Esophagus mucosa (tissue), 1 donor: Measurements from ENCODE around the gene SRRM4. TPM values are rescaled to one million over a fixed set of nuclear protein-coding genes. Genes with fewer than 3 reads are reported as not detected.
"Not testable (repeated sequence)": the region's sequence is repeated elsewhere in the genome, so short reads cannot be mapped to it uniquely, and the experiment has no call there.

Experiments
- ATAC-seq: fragments of 200-7000 bp; cut with Tn5 transposase; one replicate; pipeline ENCODE4 v1.9.1; 2020
- total RNA-seq: library from RNA; stranded (reverse); gene quantifications from one replicate; pipeline ENCODE4 v1.2.4, GENCODE V29; 2023
- donor health status: DM: yes; HTN: yes; CAD: no.

Gene SRRM4
- total RNA-seq, 1 donor from 2014 or later, result not detected

DNA sequence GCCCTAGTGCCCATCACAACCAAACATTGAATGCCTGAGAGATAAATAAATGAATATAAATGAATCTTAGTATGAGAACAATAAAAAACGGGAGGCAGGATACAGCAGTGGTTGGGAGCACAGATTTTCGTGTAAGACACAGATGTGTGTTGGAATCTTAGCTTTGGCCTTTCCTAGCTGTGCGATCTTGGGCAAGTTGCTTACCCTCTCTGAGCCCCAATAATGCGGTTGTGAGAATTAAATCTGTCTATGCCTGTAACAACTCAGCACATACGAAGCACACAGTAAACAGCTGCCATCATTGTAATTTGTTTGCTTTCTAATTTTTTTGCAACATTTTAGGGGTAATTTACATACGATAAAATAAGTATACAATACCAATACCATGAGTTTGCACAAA is 89.8 kb downstream of the SRRM4 start:
- ATAC-seq, result no peak

DNA sequence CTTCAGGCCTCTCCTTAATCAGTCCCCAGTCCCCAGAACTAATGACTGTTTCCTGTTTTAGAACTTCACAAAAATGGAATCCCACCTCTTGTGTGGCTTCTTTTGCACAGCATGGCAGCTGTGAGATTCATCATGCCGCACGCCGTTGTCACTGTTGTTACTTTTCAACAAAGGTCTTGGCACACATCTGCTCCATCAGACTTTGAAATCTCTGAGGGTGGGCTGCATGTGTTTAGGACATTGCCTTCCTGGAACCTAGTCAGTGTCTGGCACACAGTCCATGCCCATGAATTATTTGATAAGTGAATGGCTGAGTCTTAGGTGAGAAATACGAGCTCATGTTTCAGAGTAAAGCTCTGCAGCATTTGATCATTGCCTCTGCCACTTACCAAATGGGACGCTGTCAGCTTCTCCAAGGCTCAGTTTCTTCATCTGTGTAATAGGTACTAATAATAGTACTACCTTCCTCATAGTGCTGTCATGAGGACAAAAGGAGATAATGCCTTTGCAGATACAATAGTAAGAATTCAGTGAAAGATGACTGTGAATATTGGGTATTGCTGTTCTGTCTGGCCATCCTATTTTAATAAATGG is 90.4 kb downstream of the SRRM4 start:
- ATAC-seq, result no peak

DNA sequence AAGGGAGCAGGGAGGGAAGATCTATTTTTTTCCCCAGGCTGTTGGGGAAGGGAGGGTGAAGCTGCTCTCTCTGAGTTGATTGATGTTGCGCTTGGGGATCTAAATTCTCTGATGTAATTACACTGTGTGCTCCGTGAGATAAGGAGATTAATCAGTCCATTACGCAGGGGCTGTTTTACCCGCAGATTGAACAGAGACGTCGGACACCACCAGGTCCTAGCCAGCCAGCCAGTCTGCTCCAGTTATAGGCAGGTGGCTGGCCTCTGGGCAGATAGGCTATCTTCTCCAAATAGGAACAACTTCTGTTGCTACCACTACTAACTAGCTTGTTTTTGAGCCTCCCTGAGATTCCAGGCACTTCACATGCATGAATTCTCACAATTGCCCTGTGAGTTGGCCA is 91.1 kb downstream of the SRRM4 start:
- no peak for ATAC-seq

DNA sequence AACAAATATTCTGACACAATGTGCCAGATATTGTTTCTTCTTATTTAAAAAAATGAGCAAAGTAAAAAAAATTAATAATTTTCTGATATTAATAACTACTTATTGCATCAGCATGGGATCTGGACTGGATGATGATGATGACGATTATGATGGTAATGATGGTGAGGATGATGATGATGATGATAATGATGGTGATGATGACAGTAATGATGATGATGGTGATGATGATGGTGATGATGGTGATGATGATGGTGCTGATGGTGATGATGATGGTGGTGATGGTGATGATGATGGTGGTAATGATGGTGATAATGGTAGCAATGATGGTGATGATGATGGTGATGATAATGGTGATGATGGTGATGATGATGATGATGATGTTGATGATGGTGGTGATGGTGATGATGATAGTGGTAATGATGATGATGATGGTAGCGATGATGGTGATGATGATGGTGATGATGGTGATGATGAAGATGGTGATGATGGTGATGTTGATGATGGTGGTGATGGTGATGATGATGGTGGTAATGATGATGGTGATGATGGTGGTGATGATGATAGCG is 94.0 kb downstream of the SRRM4 start:
- ATAC-seq, result no peak

DNA sequence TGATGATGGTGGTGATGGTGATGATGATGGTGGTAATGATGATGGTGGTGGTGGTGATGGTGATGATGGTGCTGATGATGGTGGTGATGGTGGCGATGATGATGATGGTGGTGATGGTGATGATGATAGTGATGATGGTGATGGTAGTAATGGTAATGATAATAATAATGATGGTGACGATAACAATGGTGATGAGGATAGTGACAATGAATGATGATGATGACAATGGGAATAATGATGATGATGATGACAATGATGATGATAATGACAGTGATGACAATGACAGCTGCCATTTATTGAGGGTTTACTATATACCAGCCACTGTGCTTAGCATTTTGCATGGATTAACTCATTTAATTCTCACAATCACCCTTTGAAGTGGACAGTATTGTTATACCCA is 94.6 kb downstream of the SRRM4 start:
- ATAC-seq, result no peak

DNA sequence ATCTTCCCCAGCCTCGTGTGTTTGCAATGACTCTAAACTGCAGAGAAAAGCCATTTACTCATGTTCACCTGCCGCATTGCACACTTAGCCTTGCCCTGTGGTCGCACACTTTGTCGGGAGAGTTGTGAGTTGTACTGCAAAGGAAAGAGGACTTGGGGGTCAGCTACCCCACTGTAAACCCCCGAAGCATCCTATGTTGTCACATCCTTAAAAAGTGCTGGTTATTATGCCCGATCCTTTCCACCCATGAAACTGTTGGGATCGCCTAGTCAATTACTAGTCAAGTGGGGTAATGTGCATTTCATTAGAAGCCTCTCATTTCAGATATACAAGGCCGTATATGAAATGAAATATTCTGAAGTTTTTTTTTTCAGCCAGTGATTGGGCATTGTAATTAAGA is 98.2 kb downstream of the SRRM4 start:
- no peak for ATAC-seq

DNA sequence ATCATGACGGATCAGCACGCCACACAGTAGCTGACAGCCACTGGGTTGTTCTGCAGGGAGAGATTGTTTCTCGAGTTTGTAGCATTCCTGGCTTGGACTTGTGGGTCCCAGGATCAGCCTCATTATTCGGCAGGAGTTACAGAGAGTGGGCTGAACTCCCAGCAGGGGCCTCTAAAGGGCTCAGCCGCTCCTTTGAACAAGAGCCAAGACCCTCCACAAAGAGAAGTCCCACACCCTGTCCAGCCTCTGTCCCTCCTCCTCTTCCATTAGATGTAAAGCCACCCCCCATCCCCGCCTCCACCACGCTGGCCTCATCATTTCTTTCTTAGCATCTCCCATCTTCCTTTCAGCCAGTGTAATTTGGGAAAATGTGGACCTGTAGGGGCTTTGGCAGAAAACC is 100.7 kb downstream of the SRRM4 start:
- ATAC-seq, result no peak

DNA sequence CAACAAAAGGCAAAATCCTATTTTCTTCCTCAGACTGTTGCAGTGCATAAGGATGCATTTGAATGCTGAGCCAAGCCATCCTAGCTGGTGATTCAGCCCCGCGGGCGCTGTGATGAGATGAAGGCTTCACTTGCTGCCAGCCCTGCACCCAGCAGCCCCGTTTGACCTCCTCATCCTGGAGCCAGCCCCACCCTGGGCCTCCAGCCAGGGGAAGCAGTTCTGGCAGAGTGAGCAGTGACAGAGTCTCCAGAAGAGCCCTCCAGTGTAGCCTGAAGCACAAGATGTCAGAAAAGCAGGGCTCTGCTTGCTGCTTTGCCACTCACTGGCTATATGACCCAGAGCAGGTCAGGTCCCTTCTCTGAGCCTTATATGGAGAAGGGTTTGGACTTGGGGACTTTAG is 101.2 kb downstream of the SRRM4 start:
- ATAC-seq, result no peak

DNA sequence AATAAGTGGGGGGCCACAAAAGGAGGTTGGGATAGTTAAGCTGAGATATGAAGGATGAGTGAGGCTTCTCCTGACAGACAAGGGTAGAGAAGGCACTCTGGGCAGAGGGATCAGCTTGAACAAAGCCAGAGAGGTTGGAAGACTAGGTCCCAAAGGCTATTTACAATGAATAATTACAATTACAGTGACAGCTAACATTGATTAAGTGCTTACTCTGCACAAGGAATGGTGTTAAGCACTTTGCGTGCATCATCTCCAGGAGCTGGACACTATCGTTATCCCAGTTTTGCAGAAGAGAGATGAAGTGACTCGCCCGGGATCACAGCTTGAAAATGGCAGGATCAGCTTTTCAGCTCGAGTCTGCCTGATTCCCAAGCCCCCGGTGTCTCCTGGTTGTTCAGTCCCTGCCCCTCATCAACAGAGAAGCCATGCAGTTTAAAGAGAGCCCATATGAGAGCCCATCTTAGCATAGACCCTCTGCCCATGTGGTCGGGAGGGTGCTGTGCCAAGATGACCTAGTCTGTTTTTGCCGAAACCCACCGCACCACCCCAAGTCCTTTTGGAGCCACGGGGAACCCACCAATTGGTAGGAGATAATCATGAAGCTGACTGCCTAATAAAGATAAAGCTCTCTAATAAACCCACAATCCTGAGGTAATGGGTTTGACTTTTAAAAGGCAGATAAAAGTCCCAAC is 107.5 kb downstream of the SRRM4 start:
- ATAC-seq, result no peak

DNA sequence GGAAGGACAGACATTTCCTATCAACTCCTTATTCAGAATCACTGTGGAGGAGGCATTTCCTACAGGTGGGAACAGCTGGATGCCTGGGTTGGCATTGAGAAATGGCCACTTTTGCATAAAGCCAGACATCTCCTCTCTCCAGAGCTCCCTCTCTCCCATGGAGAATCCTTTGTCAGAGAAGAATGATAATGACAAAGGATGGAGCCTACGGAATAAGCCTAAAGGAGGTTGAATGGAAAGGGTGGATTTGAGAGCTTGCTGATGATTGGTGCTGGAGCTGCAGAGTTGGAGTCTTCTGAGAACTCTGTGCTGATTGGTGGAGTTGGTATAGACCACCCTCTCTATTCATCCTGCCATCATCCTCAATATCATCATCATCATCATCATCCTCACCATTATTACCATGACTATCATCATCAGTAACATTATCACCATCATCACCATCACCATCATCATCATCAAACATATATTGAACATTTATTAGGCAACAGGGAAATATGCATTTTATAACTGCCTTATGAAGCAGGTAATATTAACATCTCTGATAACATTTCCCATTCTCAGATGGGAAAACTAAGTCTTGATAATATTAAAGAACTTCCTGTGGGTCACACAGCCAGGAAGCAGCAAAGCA is 108.2 kb downstream of the SRRM4 start:
- no peak for ATAC-seq

DNA sequence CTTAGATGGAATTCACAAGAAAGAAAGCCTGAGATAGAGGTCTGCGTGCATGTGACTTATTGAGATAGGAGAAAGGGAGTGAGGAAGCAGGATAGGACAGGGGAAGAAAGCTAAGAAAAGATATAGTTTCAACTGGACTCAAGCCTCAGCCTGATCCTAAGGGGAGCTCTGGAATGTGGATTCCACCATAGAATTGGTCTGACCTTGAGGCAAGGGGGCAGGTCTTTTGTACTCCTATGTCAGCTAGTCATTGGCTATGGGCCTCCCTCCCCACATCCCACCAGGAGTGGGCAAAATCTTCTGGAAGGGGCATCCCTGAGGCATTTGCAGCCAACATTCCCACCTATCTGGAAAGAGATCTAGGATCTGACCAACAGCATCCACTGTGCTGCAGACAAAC is 108.9 kb downstream of the SRRM4 start:
- ATAC-seq, result no peak

DNA sequence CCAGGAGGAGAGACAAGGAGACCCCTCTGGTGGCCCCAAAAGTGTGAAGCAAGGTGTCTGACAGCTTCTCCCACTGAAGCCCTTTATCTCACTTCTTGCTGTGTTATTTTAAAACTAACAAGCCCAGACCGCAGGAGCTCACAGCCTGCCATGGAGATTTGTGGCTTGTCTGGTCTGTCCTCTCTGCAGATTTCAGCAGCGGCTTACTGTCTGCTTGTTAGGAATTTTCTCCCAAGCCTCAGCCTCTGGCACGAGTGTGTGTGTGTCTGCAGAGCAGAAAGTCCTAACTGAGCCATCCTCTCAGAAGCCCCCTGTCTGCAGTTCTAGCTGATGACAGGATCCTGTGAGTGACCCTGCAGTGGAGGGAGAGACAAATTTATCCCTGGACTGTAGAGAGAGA is 109.5 kb downstream of the SRRM4 start:
- no peak for ATAC-seq

DNA sequence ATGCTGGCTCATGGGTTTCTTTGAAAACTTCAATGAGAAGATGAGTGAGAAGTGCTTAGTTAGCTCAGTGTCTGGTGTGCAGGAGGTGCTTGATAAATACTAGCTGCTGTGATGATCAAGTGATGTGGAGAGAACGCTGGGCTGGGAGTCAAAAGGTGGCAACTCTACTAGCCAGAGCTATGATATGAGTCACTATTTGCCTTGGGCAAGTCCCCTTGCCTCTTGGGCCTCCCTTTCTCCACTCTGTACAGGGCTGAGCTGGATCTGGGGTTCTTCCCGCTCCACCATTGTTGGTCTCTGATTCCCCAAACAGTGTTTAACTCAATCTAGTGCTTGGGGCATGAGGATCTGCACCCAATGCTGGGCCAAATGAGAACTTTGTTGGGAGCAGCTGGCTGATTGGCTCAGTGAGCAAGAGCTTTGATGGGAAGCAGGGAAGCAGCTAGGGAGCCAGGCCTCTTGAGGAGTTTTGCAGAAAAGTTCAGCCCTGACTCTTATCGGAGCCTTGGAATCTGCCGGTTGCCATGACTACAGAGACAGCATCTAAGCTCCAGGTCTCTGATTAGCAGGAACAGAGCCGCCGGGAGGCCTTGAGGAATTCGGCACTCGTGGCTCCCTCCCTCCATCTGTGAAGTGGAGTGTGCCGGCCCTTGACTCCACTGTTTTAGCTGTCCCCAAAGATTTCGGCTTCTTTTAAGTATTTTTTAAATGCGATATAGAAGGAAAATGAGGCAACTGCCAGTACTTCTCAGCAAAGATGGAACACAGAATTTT is 115.3 kb downstream of the SRRM4 start:
- no peak for ATAC-seq

DNA sequence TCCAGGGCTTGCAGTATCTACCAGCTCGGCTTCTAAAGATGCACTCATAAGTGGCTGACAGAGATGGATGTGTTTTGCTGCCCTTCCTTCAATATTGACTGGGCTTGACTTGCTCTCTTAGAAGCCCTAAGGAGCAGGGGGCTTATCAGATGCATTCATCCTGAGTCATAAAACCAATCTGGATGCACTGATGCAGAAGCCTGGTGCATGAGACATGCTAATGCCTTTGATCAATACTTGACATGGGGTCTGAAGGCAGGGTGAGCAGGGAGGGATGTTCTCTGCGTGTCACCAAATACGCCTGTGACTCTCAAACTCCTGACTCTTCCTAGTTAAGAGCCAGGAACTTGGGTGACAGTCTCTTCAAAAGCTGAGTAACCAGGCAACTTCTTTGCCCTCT is 119.6 kb downstream of the SRRM4 start:
- ATAC-seq, result no peak

DNA sequence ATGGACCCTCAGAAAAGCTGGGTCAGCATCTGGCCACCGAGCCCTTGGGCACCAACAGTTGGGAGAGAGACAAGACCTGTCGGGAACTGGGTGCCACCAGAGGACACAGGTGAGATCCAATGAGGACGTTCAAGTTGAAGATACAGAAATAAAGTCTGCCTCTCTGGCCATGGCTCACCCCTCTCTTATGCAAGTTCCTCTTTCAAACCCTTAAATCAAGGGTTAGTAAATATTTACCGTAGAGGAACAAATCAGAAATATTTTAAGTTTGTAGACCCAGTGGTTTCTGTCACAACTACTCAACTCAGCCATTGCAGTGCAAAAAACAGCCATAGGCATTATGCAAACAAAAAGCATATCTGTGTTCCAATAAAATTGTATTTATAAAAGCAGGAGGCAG is 120.9 kb downstream of the SRRM4 start:
- no peak for ATAC-seq

DNA sequence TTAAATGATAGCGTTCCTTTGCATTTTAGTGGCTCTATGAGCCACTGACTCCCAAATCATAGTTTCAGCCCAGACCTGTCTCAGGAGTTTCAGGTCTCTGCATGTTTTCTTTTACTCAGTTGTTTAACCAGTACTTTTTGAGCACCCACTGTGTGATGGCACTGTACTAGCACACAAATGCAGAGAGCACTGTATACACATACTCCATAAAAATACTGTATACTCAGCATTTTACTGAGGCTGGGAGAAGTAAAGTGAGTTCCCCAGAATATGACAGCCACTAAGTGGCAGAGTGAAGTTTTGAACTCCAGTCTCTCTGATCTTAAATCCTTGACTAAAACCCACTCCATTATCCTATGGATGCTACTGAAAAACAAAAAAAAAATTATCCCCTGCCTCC is 121.4 kb downstream of the SRRM4 start:
- ATAC-seq, result no peak

DNA sequence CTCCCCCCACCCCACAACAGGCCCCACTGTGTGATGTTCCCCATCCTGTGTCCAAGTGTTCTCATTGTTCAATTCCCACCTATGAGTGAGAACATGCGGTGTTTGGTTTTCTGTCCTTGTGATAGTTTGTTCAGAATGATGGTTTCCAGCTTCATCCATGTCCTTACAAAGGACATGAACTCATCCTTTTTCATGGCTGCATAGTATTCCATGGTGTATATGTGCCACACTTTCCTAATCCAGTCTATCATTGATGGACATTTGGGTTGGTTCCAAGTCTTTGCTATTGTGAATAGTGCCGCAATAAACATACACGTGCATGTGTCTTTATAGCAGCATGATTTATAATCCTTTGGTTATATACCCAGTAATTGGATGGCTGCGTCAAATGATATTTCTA is 123.6 kb downstream of the SRRM4 start:
- ATAC-seq, result not testable (repeated sequence)

DNA sequence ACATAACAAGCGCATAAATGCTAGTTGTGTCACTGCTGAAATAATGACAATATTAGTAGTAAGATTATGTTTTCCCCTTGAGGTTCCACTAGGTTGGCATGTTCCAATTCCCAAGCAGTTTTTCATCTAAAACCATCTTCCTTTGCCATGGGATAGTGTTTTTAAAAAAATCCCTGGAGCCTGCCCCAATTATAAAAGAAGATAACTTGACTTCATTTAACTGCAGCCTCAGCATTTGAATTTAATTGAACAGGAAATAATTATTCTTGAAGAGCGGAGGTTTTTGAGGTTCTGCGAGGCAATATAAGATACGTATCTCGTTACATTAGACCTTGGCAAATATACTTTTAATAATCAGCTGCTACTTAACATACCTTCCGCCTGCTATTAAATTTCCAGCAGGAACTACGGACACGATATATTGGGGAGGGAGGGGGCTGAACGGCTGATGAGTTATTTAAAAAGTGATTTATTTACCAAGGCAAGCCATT is 132.2 kb downstream of the SRRM4 start:
- ATAC-seq, result no peak

DNA sequence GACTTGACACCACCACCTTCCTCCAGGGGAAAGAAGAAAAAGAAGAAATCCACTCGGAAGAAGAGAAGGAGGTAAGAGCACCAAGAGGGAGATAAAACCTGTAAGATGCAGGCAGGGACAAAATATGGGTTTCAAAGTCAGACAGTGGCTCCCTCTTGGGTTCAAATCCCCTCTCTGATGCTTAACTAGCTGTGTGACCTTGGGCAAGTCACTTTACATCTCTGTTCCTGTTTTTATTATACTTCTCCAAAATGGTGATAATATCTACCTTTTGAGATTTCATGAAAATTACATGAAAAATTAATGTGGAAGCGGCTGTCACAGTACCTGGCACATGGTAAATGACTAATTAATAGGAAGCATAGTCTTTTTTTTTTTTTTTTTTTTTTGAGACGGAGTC is 133.0 kb downstream of the SRRM4 start:
- no peak for ATAC-seq

DNA sequence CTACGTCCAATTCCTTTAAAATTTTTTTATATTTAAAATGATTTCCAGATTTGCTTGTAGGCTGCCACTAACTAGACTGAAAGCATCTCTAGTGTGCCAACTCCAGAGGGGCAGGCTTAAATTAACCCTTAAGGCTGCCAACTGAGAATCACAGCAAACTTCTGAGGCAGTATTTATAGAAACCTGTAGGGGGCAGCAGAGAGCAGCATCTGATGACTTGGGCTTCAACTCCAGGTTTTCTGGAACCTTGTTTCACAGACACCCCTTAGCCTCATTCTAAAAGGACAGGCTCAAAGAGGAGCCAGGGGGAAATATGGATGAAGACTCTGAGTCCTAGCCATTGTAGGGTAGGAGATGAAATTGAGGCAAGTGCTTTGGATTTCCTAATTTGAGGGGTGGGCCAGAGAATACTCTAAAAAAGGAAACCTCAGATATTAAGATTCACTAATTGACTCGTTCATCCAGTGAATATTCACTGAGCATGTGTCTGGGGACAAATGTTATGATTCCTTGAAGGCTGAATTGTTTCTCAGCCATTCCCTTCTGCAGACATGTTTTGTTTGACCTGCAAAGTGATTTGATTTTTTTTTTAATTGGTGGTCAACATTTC is 134.1 kb downstream of the SRRM4 start:
- ATAC-seq, result peak; percentile 62

DNA sequence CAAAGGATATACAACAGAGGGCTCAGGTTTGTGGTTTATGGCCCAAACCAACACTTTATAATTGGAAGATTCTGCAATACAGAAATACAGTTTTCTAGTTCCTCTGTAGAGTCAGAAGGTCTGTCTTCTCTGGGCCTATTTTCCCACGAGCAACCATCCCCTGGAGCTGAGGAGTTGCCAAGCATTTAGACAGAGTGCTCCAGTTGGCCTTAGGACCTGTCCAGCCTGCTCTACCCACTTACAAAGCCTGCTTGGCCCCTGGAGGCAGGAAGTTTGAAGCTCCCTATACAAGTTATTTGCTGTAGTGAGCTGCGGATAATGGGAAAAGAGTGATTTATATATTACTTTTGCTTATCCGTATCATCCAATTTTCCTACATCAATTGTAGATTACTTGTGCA is 136.6 kb downstream of the SRRM4 start:
- ATAC-seq, result no peak

DNA sequence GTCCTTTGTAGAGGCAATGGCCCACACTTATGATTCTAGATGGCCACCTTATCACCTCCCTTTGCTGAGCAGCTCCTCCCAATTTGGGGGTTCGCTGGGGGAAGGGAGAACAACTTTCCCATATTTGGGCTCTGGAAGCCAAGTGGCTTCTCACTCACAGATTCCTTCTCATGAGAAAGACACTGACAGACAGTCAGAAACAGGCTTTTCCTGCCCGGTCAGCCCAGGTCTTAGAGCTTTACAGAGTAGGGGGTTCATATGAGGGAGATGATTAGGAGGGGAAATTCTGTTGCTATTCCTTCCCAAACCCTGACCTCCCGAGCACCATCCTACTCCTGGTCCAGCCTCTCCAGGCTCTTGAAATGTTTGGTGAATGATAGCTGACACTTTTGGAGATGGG is 137.3 kb downstream of the SRRM4 start:
- no peak for ATAC-seq

DNA sequence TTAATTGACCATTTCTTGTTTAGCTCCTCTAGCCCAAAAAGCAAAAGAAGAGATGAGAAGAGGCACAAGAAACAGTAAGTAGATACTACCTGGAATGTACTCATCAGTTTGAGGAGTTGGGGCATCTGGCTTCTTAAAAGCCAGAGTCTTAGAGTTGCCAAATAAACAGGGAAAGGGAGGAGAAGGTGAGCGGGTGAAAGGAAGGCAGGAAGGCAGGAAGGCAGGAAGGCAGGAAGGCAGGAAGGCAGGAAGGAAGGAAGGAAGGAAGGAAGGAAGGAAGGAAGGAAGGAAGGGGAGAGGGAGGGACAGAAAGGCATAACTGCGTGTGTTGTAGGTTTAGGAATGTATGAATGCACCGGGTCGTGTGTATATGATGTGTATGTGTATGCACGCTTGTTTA is 140.7 kb downstream of the SRRM4 start:
- ATAC-seq, result no peak
